NCI-H748 (cell line): Measurements from ENCODE around the gene TEK.

ENCODE experiments used
- DNase-seq: peaks from one replicate; lab custom pipeline; 2025; ENCODE audit not compliant: unreplicated experiment; lab: John Stamatoyannopoulos, UW

Gene TEK

GRCh38 chr9:27212191-27212590 lies 103.2 kb downstream of the TEK start:
- DNase-seq = no peak

GRCh38 chr9:27212621-27213020 lies 103.6 kb downstream of the TEK start:
- DNase-seq = no peak

GRCh38 chr9:27227192-27227591 lies 118.2 kb downstream of the TEK start:
- no peak for DNase-seq

GRCh38 chr9:27239648-27240047 lies 130.6 kb downstream of the TEK start:
- peak; percentile 49 for DNase-seq

GRCh38 chr9:27247756-27248155 lies 138.7 kb downstream of the TEK start:
- DNase-seq = peak; percentile 58

GRCh38 chr9:27248702-27249101 lies 139.7 kb downstream of the TEK start:
- DNase-seq = no peak

- DNase-seq = no peak
Observed at GRCh38 chr9:27258662-27259061, 149.6 kb downstream of the TEK start.

GRCh38 chr9:27260789-27261516 lies 151.9 kb downstream of the TEK start:
- DNase-seq = no peak

- no peak for DNase-seq
Observed at GRCh38 chr9:27261517-27262211, 152.6 kb downstream of the TEK start.

- no peak for DNase-seq
Observed at GRCh38 chr9:27272103-27272502, 163.1 kb downstream of the TEK start.

- no peak for DNase-seq
Observed at GRCh38 chr9:27273186-27273585, 164.2 kb downstream of the TEK start.

- DNase-seq = peak; percentile 69
Observed at GRCh38 chr9:27276193-27277030, 167.4 kb downstream of the TEK start.

GRCh38 chr9:27278374-27278773 lies 169.3 kb downstream of the TEK start:
- no peak for DNase-seq

- no peak for DNase-seq
Observed at GRCh38 chr9:27279611-27280010, 170.6 kb downstream of the TEK start.
